Endothelial cell of umbilical vein (primary cell): ENCODE data around the gene FANCD2. TPM values are rescaled to one million over a fixed set of nuclear protein-coding genes. Genes with fewer than 3 reads are reported as not detected.

ENCODE experiments used
- BruUV-seq: library from RNA; stranded (reverse); fragments of 400-500 nt; replicated peaks from 2 replicates; lab custom pipeline; 2021; lab: Mats Ljungman, UMichigan
- CTCF ChIA-PET: fragments of 300-600, 350-600 bp; sonication (Branson Sonifier 250); formaldehyde crosslinking; loops from one replicate; lab custom pipeline; 2021; ENCODE audit warnings: antibody characterized with exemption, inconsistent platforms; lab: Charles Lee
- POLR2A ChIA-PET: fragments of 300-600, 350-600 bp; sonication (Branson Sonifier 250); formaldehyde crosslinking; loops from one replicate; lab custom pipeline; 2021; ENCODE audit warnings: antibody characterized with exemption, inconsistent platforms; lab: Charles Lee
- DNase-seq: peaks from one replicate; pipeline ENCODE4 v3.0.0-alpha.2; 2011; ENCODE audit warnings: low read depth, low spot score
- FAIRE-seq: peaks from 2 replicates; lab custom pipeline; 2011; peaks lifted over from hg19 to GRCh38; lab: Jason Lieb, UNC
- H2AFZ ChIP-seq: 2 replicates; pipeline ENCODE4 v1.6.0; 2012; ENCODE audit warnings: low read depth, low read length, control low read depth, inconsistent platforms
- H3K27ac ChIP-seq: 2 replicates; pipeline ENCODE4 v1.5.1; 2011; ENCODE audit warnings: low read depth, mild to moderate bottlenecking, control low read depth, low read length, moderate library complexity; ENCODE audit not compliant: insufficient read depth
- H3K27me3 ChIP-seq, 2 experiments: 2 replicates each; pipeline versions ENCODE4 v1.6.0 to v1.6.1; 2011; ENCODE audit warnings: low read length in 2 of 2, mixed read lengths in 1 of 2; ENCODE audit not compliant: control insufficient read depth in 2 of 2, insufficient read depth in 2 of 2
- H3K36me3 ChIP-seq, 2 experiments: 2 replicates in 1 of 2; 3 replicates in 1 of 2; pipeline ENCODE4 v1.5.1; 2011; ENCODE audit warnings: low read length in 2 of 2, mild to moderate bottlenecking in 1 of 2, moderate library complexity in 1 of 2; ENCODE audit not compliant: control insufficient read depth in 2 of 2, insufficient read depth in 2 of 2; ENCODE audit errors: extremely low read depth in 1 of 2
- H3K4me1 ChIP-seq: 3 replicates; pipeline ENCODE4 v1.5.1; 2011; ENCODE audit warnings: mild to moderate bottlenecking, low read length; ENCODE audit not compliant: control insufficient read depth, insufficient read depth; ENCODE audit errors: extremely low read depth
- H3K4me2 ChIP-seq: 2 replicates; pipeline ENCODE4 v1.6.1; 2011; ENCODE audit warnings: low read length, control low read depth, mixed read lengths; ENCODE audit not compliant: insufficient read depth
- H3K4me3 ChIP-seq, 3 experiments: fragments of 200-600 bp in 1 of 3; sonication (generic), shearing (Covaris generic) in 1 of 3; replicated peaks in 1 of 3; 2 replicates each; pipeline ENCODE4 v1.5.1; 2011 to 2016; ENCODE audit warnings: control low read depth in 3 of 3, low read length in 3 of 3, mild to moderate bottlenecking in 2 of 3, inconsistent platforms in 1 of 3, low read depth in 1 of 3, moderate library complexity in 1 of 3; ENCODE audit not compliant: insufficient read depth in 1 of 3
- H3K79me2 ChIP-seq: 2 replicates; pipeline ENCODE4 v1.6.0; 2012; ENCODE audit warnings: low read length, inconsistent platforms; ENCODE audit not compliant: control insufficient read depth, insufficient read depth
- H3K9ac ChIP-seq: replicated peaks from 2 replicates; pipeline ENCODE3; 2011; ENCODE audit warnings: low read length, control low read depth; ENCODE audit not compliant: insufficient read depth; ENCODE audit errors: extremely low read depth
- H3K9me1 ChIP-seq: replicated peaks from 3 replicates; pipeline ENCODE4 v1.6.0; 2011; ENCODE audit warnings: mild to moderate bottlenecking, low read length; ENCODE audit not compliant: control insufficient read depth, insufficient read depth; ENCODE audit errors: extremely low read depth
- H3K9me3 ChIP-seq: replicated peaks from 2 replicates; pipeline ENCODE4 v1.5.1; 2012; ENCODE audit warnings: low read length, inconsistent platforms; ENCODE audit not compliant: control insufficient read depth, insufficient read depth
- H4K20me1 ChIP-seq: replicated peaks from 2 replicates; pipeline ENCODE3; 2011; ENCODE audit warnings: mild to moderate bottlenecking, low read length; ENCODE audit not compliant: control insufficient read depth, insufficient read depth; ENCODE audit errors: extremely low read depth
- CTCF ChIP-seq, 2 donors: IDR thresholded peaks; 1 replicate in 1 of 2; 2 replicates in 1 of 2; pipeline ENCODE4 v1.5.1; 2011; ENCODE audit warnings: low read length in 2 of 2, mild to moderate bottlenecking in 2 of 2, moderate library complexity in 2 of 2, control low read depth in 1 of 2, inconsistent platforms in 1 of 2, low read depth in 1 of 2; ENCODE audit not compliant: insufficient read depth in 1 of 2; ENCODE audit errors: extremely low read depth in 1 of 2
- EZH2 ChIP-seq: IDR thresholded peaks from 2 replicates; pipeline ENCODE4 v1.6.1; 2012; ENCODE audit warnings: borderline replicate concordance, low read depth, mild to moderate bottlenecking, moderate library complexity, low read length, inconsistent platforms; ENCODE audit not compliant: severe bottlenecking
- FOS ChIP-seq: IDR thresholded peaks from 2 replicates; pipeline ENCODE4 v1.6.1; 2011; ENCODE audit warnings: mild to moderate bottlenecking, low read length, moderate library complexity, borderline replicate concordance; ENCODE audit not compliant: insufficient read depth
- GATA2 ChIP-seq: IDR thresholded peaks from 2 replicates; pipeline ENCODE4 v1.7.0; 2011; ENCODE audit warnings: low read depth, mild to moderate bottlenecking, moderate library complexity, mixed read lengths, low read length; ENCODE audit not compliant: insufficient read length, insufficient read depth
- JUN ChIP-seq: IDR thresholded peaks from 2 replicates; pipeline ENCODE4 v1.6.1; 2011; ENCODE audit warnings: borderline replicate concordance, low read depth; ENCODE audit not compliant: insufficient read length, insufficient read depth
- MYC ChIP-seq: IDR thresholded peaks from one replicate; pipeline ENCODE4 v1.6.1; 2011; ENCODE audit warnings: mild to moderate bottlenecking, low read depth, low read length
- POLR2A ChIP-seq: IDR thresholded peaks from 2 replicates; pipeline ENCODE4 v1.6.1; 2012; ENCODE audit warnings: low read depth, mild to moderate bottlenecking, control low read depth, low read length
- POLR2AphosphoS5 ChIP-seq: IDR thresholded peaks from 2 replicates; pipeline ENCODE4 v1.6.1; 2012; ENCODE audit warnings: low read depth, mild to moderate bottlenecking, control low read depth, low read length, moderate library complexity; ENCODE audit not compliant: insufficient read depth
- dilution Hi-C: fragments of 300-500 bp; cut with MboI; formaldehyde crosslinking; loops from one replicate; pipeline ENCODE4 v1.15.0; 2019; ENCODE audit warnings: low sequenced_read_pairs; ENCODE audit not compliant: extremely low pct_ligation_motif_present
- intact Hi-C: fragments of 100-400 bp; cut with micrococcal nuclease; formaldehyde crosslinking; loops from one replicate; pipeline ENCODE4 v1.10.0; 2022
- polyA plus RNA-seq, 4 experiments: library from polyadenylated mRNA; depleted of rRNA in 3 of 4; stranded (reverse) in 3 of 4; unstranded in 1 of 4; fragments of >200 nt; gene quantifications; 2 replicates each; pipeline versions ENCODE4 v1.2.1 to v1.2.3, GENCODE V29; 2011 to 2012; ENCODE audit warnings: missing spikeins in 1 of 4
- total RNA-seq: library from RNA; stranded (reverse); gene quantifications from 2 replicates; pipeline ENCODE4 v1.2.3, GENCODE V29; 2021
- TF ChIP-seq, protein P1 (sequence below): IDR thresholded peaks from 2 replicates; pipeline ENCODE4 v1.6.1; 2011; ENCODE audit not compliant: insufficient read depth, insufficient read length

The FANCD2 gene
- total and polyA plus RNA-seq, 2 donors (not counting 3 experiments of a cell fraction or from before 2014, with no cell fraction given): 8.2 to 26.8 TPM

GRCh38 chr3:9980251-9980650 lies 46.0 kb upstream of the FANCD2 start:
- DNase-seq (no peak), FAIRE-seq (no peak)
- H3K9me1 ChIP-seq: no peaks in the 10 kb centered on the region
- H3K36me3 ChIP-seq: peaks cover 2 to 3% of the 10 kb centered on the region in 2 experiments
- intact Hi-C loops: loop anchor here (10.0 kb wide), 1 partner anchor 135 kb away; the partner anchor contains the start of gene BRK1
- no TSS peak for BruUV-seq
- TF ChIP-seq MYC: no peak
- no peak for TF ChIP-seq EZH2
- no peak for TF ChIP-seq CTCF (IDR thresholded peaks at IDR 0.05; ENCODE audit: extremely low read depth in 1 of 2, insufficient read depth in 1 of 2, low read depth in 1 of 2, low read length in 2 of 2)
- TF ChIP-seq JUN: no peak
- TF ChIP-seq GATA2: no peak
- no peak for TF ChIP-seq FOS
- TF ChIP-seq, protein P1, sequence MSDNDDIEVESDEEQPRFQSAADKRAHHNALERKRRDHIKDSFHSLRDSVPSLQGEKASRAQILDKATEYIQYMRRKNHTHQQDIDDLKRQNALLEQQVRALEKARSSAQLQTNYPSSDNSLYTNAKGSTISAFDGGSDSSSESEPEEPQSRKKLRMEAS: no peak
- no peak for TF ChIP-seq POLR2A
- no peak for TF ChIP-seq POLR2AphosphoS5
- no peaks in the 10 kb centered on the region for H3K27me3 ChIP-seq
- no peak overlapping the region for H3K4me3 ChIP-seq
- H2AFZ ChIP-seq: no peak overlapping the region
- no peak overlapping the region for H3K4me2 ChIP-seq
- H3K79me2 ChIP-seq: peaks cover 25% of the 10 kb centered on the region
- peaks cover 19% of the 10 kb centered on the region for H3K4me1 ChIP-seq
- dilution Hi-C loops: no loop called here
- no peaks in the 10 kb centered on the region for H3K9me3 ChIP-seq
- CTCF ChIA-PET: interaction anchor here (1.2 to 1.4 kb wide), 2 partner anchors 9 to 34 kb away, joined by 4 to 5 read pairs; no protein-coding TSS in a partner anchor
- no peaks in the 10 kb centered on the region for H4K20me1 ChIP-seq
- POLR2A ChIA-PET: no interaction called here
- no peak overlapping the region for H3K9ac ChIP-seq
- no peak overlapping the region for H3K27ac ChIP-seq
